HG03280 (cell line): ENCODE data around the gene SRP54.
"Not testable (repeated sequence)": the region's sequence is repeated elsewhere in the genome, so short reads cannot be mapped to it uniquely, and the experiment has no call there.

Experiments used
- ATAC-seq: cut with Tn5 transposase; IDR thresholded peaks from one replicate; pipeline ENCODE4 v1.9.1; 2021; ENCODE audit warnings: mild to moderate bottlenecking, moderate library complexity; ENCODE audit not compliant: unreplicated experiment

Gene SRP54

GRCh38 chr14:34983148-34983760 is 462 bp downstream of the SRP54 start:
- ATAC-seq, result peak; percentile 21

GRCh38 chr14:34983786-34984185 is 994 bp downstream of the SRP54 start:
- no peak for ATAC-seq

DNA sequence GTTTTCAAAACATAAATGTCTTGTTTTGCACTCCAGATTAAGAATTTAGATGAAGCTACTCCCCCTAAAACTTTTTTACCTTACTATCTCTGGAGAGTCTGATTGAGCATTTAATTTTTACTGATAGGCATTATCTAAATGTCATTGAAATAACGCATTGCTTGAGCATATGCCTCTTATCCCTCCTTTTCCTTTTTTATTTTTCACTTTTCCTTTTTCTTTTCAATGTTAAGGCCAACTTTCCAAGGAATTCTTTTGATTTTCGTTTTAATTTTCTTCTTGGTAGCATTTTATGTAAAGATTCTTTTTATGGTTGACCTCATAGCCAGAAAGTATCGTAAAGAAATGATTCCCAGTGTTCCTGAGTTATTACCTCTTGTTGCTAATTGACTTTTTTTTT is 2.9 kb downstream of the SRP54 start:
- no peak for ATAC-seq

DNA sequence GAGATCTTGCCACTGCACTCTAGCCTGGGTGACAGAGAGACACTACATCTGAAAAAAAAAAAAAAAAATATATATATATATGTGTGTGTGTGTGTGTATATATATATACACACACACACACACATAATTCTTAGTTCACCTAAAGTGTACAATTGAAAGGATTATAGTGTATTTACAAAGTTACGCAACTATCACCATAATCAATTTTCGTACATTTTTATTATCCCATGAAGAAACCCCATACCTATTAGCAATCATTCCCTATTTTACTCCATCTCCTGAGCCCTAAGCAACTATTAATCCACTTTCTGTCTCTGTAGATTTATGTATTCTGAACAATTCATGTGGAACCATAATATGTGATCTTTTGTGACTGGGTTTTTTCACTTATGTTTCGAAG is 4.4 kb downstream of the SRP54 start:
- ATAC-seq, result no peak

- no peak for ATAC-seq
These were observed 7.0 kb downstream of the SRP54 start for GRCh38 chr14:34989762-34990161.

GRCh38 chr14:34993426-34993825 is 10.6 kb downstream of the SRP54 start:
- ATAC-seq, result no peak

- ATAC-seq, result no peak
These were observed 11.9 kb downstream of the SRP54 start for GRCh38 chr14:34994668-34995067.

- no peak for ATAC-seq
These were observed 15.0 kb downstream of the SRP54 start for GRCh38 chr14:34997762-34998161.

DNA sequence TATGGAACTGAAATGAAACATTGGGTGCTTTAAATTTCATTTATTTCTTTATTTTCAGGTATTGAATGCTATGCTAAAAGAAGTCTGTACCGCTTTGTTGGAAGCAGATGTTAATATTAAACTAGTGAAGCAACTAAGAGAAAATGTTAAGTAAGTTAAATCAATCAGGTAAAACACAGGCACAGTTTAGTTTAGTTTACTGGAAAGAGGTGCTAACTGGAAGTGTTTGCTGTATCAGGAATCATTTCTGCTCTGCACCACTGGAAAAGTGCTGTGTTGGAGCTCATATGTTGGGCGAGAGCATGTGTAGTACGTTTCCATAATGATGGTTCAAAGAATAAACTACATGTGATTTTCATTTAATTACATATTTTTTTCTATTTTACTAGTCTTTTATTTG is 16.7 kb downstream of the SRP54 start:
- no peak for ATAC-seq

DNA sequence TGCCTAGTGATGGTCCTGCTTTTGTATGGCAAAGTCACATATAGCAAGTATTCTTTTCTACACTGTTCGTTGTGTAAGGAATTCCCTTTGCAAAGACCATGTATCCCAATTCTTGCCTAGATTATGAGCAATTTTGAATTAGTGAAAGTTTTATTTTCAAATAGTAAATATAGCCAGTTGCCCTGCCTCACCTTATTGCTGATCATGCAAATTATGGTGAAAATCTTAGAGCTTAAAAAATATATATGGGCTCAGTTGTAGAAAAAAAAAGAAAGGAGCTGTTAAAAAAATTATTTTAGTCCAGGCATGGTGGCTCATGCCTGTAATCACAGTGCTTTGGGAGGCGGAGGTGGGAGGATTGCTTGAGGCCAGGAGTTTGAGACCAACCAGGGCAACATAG is 18.8 kb downstream of the SRP54 start:
- no peak for ATAC-seq

- ATAC-seq, result no peak
These were observed 22.0 kb downstream of the SRP54 start for GRCh38 chr14:35004839-35005238.

GRCh38 chr14:35016568-35016967 is 33.8 kb downstream of the SRP54 start:
- ATAC-seq, result no peak

GRCh38 chr14:35020713-35021112 is 37.9 kb downstream of the SRP54 start:
- no peak for ATAC-seq

DNA sequence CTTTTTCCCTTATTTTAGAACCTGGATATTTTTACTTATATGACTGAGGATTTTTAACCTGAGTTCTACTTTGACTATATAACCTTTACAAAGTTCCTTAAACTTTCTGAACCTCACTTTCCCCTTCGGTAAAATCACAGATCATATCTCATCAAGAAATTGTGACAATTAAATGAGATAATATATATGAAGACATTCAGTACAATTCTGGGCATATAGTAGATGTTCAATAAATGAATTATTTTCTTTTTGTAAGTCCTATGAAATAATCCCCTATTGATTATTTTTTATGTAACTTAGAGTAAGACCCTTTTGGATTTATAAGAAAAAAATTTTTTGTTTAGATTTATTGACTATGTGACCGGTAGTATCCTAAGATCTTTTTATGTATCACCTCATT is 45.6 kb downstream of the SRP54 start:
- ATAC-seq, result no peak

DNA sequence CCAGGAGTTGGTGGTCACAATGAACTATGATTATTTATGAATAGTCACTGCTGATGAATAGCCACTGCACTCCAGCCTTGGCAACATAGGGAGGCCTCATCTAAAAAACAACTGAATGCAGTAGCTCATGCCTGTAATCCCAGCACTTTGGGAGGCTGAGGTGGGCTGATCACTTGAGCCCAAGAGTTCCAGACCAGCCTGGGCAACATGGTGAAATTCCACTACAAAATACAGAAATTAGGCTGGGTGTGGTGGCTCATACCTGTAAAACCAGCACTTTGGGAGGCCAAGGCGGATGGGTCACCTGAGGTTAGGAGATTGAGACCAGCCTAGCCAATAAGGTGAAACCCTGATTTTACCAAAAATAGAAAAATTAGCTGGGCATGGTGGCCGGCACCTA is 49.8 kb downstream of the SRP54 start:
- ATAC-seq, result no peak

DNA sequence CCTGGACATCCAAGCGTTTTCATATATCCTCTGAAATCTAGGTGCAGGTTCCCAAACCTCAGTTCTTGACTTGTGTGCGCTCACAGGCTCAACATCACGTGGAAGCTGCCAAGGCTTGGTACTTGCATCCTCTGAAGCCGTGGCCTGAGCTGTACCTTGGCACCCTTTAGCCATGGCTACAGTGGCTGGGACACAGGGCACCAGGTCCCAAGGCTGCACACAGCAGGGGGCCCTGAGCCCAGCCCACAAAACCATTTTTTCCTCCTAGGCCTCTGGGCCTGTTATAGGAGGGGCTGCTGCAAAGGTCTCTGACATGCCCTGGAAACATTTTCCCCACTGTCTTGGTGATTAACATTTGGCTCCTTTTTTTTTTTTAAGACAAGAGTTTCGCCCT is 51.6 kb downstream of the SRP54 start:
- ATAC-seq, result no peak

DNA sequence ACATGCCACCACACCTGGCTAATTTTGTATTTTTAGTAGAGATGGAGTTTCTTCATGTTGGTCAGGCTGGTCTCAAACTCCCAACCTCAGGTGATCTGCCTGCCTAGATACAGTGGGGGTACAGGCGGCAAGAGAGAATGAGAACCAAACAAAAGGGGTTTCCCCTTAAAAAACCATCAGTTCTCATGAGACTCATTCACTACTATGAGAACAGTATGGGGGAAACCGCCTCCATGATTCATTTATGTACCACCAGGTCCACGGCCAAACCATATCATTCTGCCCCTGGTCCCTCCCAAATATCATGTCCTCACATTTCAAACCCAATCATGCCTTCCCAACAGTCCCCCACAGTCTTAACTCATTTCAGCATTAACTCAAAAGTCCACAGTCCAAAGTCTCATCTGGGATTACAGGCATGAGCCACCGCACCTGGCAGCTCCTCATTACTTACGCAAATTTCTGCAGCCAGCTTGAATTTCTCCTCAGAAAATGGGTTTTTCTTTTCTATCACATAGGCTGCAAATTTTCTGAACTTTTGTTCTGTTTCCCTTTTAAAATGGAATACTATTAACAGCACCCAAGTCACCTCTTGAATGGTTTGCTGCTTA is 52.3 kb downstream of the SRP54 start:
- not testable (repeated sequence) for ATAC-seq

- ATAC-seq, result not testable (repeated sequence)
These were observed 55.5 kb downstream of the SRP54 start for GRCh38 chr14:35038312-35038711.

GRCh38 chr14:35042632-35043031 is 59.8 kb downstream of the SRP54 start:
- ATAC-seq, result no peak

DNA sequence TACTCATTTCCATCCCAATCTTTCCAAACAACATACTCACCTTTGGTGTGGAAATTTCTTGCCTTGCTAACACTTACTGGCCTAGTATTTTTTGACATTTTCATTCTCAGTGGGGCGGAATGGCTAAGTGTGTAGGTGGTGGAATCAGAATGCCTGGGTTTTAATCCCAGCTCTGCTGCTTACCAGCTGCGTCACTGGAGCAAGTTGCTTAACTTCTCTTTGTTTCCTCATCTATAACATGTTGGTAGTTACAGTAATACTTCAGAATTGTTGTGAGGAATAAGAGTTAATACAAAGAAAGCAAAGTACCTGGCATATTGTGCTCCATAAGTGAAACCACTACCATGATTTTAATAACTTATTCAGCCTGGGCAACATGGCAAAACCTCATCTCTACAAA is 60.3 kb downstream of the SRP54 start:
- no peak for ATAC-seq

GRCh38 chr14:35044939-35045797 is 62.4 kb downstream of the SRP54 start:
- ATAC-seq, result no peak

GRCh38 chr14:35045798-35046047 is 62.9 kb downstream of the SRP54 start:
- no peak for ATAC-seq
